Measurements from ENCODE around the gene BIRC6. TPM values are rescaled to one million over a fixed set of nuclear protein-coding genes. Genes with fewer than 3 reads are reported as not detected.
A peak's percentile ranks its signal among the peaks of the same experiment; 100 is the strongest.
"Not testable (repeated sequence)": the region's sequence is repeated elsewhere in the genome, so short reads cannot be mapped to it uniquely, and the experiment has no call there.

The BIRC6 gene
- total and polyA plus RNA-seq, 12 donors = 14.2 to 165 (median 80.7) TPM

DNA sequence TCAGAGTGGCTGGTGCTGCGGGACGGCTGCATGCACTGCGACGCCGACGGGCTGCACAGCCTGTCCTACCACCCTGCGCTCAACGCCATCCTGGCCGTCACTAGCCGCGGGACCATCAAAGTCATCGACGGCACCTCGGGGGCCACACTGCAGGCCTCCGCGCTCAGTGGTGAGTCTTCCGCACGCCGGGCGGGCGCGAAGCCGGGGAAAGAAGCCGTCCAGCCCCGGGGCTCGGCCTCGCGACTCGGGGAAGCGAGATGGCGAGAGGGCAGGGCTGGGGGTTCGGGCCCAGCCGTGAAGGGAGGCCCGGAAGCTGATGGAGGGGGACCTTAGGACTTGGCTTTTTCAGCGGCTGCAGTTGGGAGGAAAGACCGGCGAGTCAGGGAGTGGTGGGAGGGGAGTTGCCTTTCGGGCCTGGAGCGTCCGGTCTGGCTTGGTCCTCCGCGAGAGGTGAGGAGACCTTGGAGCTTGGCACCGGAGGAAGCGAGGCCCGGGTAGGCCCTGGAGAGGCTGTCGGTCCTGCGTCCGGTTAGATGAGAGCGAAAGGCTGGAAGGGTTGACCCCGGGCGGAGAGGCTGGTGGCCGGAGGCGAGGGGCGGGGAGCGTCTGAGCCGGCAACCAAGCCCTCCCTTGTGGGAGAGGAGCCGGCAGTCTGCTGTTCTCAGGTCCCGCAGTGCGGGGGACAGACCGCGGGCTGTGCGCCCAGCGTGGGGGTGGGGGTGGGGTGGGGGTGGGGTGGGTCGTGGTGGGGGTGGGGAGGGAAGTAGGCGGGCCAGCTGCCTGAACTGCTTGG, 691 bp downstream of the BIRC6 start:
- WGBS, 4 donors = 0 to 1% (median 0%) methylated on average over 7 to 65 of the region's 65 CpGs
- intact Hi-C loops (cut with DNase I) = no loop called here
- Histone ChIP-seq H3K9me3 (replicated peaks in 1 of 3) (no peaks in the 10 kb centered on the region), H3K4me1 (replicated peaks in 1 of 2) (peaks cover 10 to 31% of the 10 kb centered on the region in 2 donors), H3K4me3 (peak overlapping the region; percentile 63 to 87 (median 72)), H3K36me3 (replicated peaks in 1 of 2) (no peaks in the 10 kb centered on the region), H3K27ac (peak overlapping the region; percentile 91 to 99 (median 96)), H3K27me3 (no peaks in the 10 kb centered on the region)
- no peak for TF ChIP-seq POLR2A (IDR thresholded peaks at IDR 0.05)
- TF ChIP-seq, protein P1, sequence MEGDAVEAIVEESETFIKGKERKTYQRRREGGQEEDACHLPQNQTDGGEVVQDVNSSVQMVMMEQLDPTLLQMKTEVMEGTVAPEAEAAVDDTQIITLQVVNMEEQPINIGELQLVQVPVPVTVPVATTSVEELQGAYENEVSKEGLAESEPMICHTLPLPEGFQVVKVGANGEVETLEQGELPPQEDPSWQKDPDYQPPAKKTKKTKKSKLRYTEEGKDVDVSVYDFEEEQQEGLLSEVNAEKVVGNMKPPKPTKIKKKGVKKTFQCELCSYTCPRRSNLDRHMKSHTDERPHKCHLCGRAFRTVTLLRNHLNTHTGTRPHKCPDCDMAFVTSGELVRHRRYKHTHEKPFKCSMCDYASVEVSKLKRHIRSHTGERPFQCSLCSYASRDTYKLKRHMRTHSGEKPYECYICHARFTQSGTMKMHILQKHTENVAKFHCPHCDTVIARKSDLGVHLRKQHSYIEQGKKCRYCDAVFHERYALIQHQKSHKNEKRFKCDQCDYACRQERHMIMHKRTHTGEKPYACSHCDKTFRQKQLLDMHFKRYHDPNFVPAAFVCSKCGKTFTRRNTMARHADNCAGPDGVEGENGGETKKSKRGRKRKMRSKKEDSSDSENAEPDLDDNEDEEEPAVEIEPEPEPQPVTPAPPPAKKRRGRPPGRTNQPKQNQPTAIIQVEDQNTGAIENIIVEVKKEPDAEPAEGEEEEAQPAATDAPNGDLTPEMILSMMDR (IDR thresholded peaks at IDR 0.05) = no peak
- DNase-seq = peak; percentile 54 to 78 (median 61)

DNA sequence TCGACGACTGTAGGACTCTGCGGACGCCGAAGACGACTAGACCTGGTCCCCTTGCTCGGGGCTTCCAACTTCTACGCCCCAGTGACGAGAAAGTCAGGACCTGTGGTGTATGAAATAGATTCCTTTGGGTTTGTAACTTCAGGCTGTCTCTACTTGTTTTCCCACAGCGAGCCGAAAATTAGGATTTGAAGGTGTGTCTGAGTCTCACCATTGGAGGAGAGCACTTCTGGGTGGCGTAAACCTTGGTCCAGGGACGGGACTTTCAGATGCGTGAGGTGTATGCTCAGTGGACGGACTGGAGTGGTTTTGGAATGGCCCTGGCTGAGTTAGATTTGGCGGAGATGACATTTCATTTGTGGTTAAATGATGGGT, 1.3 kb downstream of the BIRC6 start:
- Histone ChIP-seq H3K27me3 (no peaks in the 10 kb centered on the region), H3K4me1 (replicated peaks in 1 of 2) (peaks cover 10 to 33% of the 10 kb centered on the region in 2 donors), H3K9me3 (replicated peaks in 1 of 3) (no peaks in the 10 kb centered on the region), H3K27ac (peak overlapping the region; percentile 67 to 99 (median 96)), H3K36me3 (replicated peaks in 1 of 2) (no peaks in the 10 kb centered on the region), H3K4me3 (peak overlapping the region in 3 of 4 donors; percentile 15 to 87 (median 77))
- 3 to 4% (median 4%) methylated on average over 9 to 16 of the region's 16 CpGs for whole genome bisulfite sequencing, 4 donors
- DNase-seq = peak in 6 of 7 donors; percentile 31 to 46 (median 42)
- intact Hi-C loops (cut with DNase I) = no loop called here
- TF ChIP-seq POLR2A (IDR thresholded peaks at IDR 0.05) = no peak

DNA sequence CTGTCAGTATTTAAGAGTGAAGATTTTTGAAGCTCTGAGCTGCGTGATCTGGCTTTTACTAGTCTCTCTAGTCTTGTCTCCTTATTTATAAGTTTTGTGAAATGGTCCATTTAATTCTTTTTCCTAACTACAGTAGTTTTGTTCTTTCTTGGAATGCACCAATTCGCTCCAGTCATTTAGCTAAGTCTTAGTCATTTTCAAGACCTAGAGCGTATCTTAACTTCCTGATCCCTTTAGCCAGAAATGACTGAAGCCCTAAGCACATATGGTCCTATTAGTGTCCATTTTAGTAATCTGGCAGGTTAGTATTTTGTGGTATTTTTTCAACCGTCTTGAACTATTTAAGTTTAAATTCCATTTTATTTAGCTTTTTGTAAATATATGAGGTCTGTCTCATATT, 3.6 kb downstream of the BIRC6 start:
- Histone ChIP-seq H3K27me3 (no peaks in the 10 kb centered on the region), H3K4me1 (replicated peaks in 1 of 2) (peaks cover 10 to 50% of the 10 kb centered on the region in 2 donors), H3K4me3 (no peak overlapping the region), H3K9me3 (replicated peaks in 1 of 3) (no peaks in the 10 kb centered on the region), H3K36me3 (replicated peaks in 1 of 2) (no peaks in the 10 kb centered on the region), H3K27ac (no peak overlapping the region)
- intact Hi-C loops (cut with DNase I) = no loop called here
- TF ChIP-seq POLR2A (IDR thresholded peaks at IDR 0.05) = no peak
- TF ChIP-seq, protein P1 (IDR thresholded peaks at IDR 0.05) = no peak
- WGBS, 4 donors = 77 to 87% (median 84%) methylated on average over 4 of the region's 4 CpGs
- DNase-seq = no peak

DNA sequence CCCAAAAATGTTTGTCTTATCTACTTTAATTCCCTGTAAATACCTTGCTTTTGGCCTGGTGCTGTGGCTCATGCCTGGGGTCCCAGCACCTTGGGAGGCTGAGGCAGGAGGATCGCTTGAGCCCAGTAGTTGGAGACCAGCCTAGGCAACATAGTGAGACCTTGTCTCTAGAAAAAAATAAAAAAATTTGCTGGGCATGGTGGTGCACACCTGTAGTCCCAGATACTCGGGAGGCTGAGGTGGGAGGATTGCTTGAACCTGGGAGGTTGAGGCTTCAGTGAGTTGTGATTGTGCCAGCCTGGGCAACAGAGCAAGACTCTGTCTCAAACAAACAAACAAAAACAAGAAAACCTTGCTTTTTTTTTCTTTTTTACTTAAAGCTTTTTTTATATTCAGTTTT, 6.2 kb downstream of the BIRC6 start:
- H3K9me3 ChIP-seq (replicated peaks in 1 of 3); H3K27me3 ChIP-seq; intact Hi-C loops (cut with DNase I); H3K27ac ChIP-seq; H3K4me3 ChIP-seq; DNase-seq; H3K36me3 ChIP-seq (replicated peaks in 1 of 2): not testable (repeated sequence)
- 90 to 97% (median 95%) methylated on average over 2 of the region's 2 CpGs for WGBS, 4 donors
- H3K4me1 ChIP-seq (replicated peaks in 1 of 2) = peaks cover 13 to 61% of the 10 kb centered on the region in 2 donors

DNA sequence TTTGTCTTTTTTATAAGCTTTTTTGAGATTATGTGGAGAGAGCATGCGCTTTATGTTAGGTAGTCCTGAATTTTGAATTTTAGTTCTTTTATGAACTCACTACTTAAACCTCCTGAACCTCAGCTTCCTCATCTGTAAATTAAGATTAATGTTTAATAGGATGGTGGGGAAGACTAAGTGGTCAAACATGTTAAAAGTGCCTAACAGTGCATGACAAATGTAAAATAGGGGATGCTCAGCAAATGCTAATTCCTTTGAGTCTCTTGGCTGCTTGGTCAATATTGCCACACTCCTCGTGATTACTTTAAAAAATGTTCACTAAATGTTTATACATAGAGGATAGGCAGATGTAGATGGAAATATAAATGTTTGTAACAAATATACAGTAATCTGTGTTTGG, 6.8 kb downstream of the BIRC6 start:
- no peaks in the 10 kb centered on the region for H3K9me3 ChIP-seq (replicated peaks in 1 of 3)
- 59 to 81% (median 71%) methylated on average over 2 of the region's 2 CpGs for WGBS, 4 donors
- H3K4me3 ChIP-seq = no peak overlapping the region
- DNase-seq = no peak
- no peaks in the 10 kb centered on the region for H3K27me3 ChIP-seq
- TF ChIP-seq, protein P1 (IDR thresholded peaks at IDR 0.05) = no peak
- TF ChIP-seq POLR2A (IDR thresholded peaks at IDR 0.05) = no peak
- peaks cover 13 to 63% of the 10 kb centered on the region in 2 donors for H3K4me1 ChIP-seq (replicated peaks in 1 of 2)
- H3K36me3 ChIP-seq (replicated peaks in 1 of 2) = no peaks in the 10 kb centered on the region
- intact Hi-C loops (cut with DNase I) = no loop called here
- no peak overlapping the region for H3K27ac ChIP-seq

DNA sequence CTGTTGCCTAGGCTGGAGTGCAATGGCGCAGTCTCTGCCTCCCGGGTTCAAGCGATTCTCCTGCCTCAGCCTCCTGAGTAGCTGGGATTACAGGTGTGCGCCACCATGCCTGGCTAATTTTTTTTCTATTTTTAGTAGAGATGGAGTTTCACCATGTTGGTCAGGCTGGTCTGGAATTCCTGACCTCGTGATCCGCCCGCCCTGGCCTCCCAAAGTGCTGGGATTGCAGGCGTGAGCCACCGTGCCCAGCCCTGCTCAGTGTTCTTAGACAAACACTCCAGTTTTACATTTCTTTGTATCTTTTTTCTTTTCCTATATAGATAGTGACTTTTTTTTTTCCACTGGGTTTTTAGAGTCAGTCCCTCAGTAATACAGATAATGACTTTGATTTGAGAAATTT, 7.5 kb downstream of the BIRC6 start:
- intact Hi-C loops (cut with DNase I); H3K27ac ChIP-seq: not testable (repeated sequence)

DNA sequence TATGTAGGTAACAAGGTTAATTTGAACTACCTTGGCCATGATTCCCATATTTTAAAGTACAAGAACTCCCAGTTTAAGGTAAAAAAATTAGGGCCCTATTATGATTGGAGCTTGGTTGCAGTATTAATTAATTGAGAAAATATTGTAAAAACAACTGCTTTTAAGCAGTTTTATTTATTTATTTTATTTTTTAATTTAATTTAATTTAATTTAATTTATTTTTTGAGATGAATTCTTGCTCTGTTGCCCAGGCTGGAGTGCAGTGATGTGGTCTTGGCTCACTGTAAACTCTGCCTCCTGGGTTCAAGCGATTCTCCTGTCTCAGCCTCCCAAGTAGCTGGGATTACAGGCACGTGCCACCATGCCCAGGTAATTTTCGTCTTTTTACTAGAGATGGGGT, 8.9 kb downstream of the BIRC6 start:
- H3K4me1 ChIP-seq (replicated peaks in 1 of 2) = peaks cover 5 to 42% of the 10 kb centered on the region in 2 donors

More for the DNA sequence above, 7.5 kb downstream of the BIRC6 start:
- not testable (repeated sequence) for H3K9me3 ChIP-seq (replicated peaks in 1 of 3); H3K36me3 ChIP-seq (replicated peaks in 1 of 2); H3K4me3 ChIP-seq; DNase-seq; H3K27me3 ChIP-seq
- peaks cover 13 to 56% of the 10 kb centered on the region in 2 donors for H3K4me1 ChIP-seq (replicated peaks in 1 of 2)
- WGBS, 4 donors = 91 to 93% (median 91%) methylated on average over 9 of the region's 9 CpGs

More for the DNA sequence above, 8.9 kb downstream of the BIRC6 start:
- H3K36me3 ChIP-seq (replicated peaks in 1 of 2); DNase-seq; H3K4me3 ChIP-seq; H3K9me3 ChIP-seq (replicated peaks in 1 of 3); intact Hi-C loops (cut with DNase I); H3K27ac ChIP-seq; H3K27me3 ChIP-seq: not testable (repeated sequence)
- WGBS, 4 donors = 94 to 95% (median 94%) methylated on average over 3 of the region's 3 CpGs

Measured in adrenal gland (tissue), 12 donors.